ENCODE measurements around the gene MMP7.

- TF ChIP-seq CTCF (IDR thresholded peaks at IDR 0.05) (no peak), EZH2 (IDR thresholded peaks at IDR 0.05) (no peak), EZH2phosphoT487 (IDR thresholded peaks at IDR 0.05) (no peak)
Observed at GRCh38 chr11:102553835-102554282, 23.3 kb upstream of the MMP7 start.

Data from neural progenitor cell (in vitro differentiated cells).